AG10803 (cell line): ENCODE results near the gene CKM.

Experiments
- DNase-seq: peaks from one replicate; pipeline ENCODE4 v3.0.0; 2010; ENCODE audit warnings: low read depth
- H3K4me3 ChIP-seq: 2 replicates; pipeline ENCODE4 v1.5.1; 2011; ENCODE audit warnings: mild to moderate bottlenecking, low read length, control low read depth
- TF ChIP-seq, protein P1 (sequence below): conservative IDR thresholded peaks from 2 replicates; pipeline ENCODE4 v1.5.1; 2011; ENCODE audit warnings: mild to moderate bottlenecking, low read length, control low read depth, inconsistent platforms

Gene CKM

DNA sequence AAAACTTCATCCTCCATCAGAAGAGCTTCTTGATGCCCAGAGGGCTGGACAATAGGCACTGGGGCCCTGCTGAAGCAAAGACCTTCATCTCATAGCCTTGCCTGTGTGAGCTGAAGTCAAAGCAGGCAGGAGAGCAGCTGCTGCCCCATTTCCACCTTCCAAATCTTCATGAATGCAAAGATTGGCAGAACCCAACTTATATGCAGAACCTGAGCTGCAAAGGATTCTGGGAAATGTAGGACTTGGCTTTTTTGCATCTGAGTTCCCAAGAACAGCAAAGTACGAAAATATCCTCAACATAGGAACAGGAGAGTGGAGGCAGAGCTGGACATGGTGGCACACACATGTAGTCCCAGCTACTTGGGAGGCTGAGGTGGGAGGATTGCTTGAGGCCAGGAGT lies 30.8 kb downstream of the CKM start:
- no peak overlapping the region for H3K4me3 ChIP-seq
- TF ChIP-seq, protein P1, sequence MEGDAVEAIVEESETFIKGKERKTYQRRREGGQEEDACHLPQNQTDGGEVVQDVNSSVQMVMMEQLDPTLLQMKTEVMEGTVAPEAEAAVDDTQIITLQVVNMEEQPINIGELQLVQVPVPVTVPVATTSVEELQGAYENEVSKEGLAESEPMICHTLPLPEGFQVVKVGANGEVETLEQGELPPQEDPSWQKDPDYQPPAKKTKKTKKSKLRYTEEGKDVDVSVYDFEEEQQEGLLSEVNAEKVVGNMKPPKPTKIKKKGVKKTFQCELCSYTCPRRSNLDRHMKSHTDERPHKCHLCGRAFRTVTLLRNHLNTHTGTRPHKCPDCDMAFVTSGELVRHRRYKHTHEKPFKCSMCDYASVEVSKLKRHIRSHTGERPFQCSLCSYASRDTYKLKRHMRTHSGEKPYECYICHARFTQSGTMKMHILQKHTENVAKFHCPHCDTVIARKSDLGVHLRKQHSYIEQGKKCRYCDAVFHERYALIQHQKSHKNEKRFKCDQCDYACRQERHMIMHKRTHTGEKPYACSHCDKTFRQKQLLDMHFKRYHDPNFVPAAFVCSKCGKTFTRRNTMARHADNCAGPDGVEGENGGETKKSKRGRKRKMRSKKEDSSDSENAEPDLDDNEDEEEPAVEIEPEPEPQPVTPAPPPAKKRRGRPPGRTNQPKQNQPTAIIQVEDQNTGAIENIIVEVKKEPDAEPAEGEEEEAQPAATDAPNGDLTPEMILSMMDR: no peak
- DNase-seq: no peak

DNA sequence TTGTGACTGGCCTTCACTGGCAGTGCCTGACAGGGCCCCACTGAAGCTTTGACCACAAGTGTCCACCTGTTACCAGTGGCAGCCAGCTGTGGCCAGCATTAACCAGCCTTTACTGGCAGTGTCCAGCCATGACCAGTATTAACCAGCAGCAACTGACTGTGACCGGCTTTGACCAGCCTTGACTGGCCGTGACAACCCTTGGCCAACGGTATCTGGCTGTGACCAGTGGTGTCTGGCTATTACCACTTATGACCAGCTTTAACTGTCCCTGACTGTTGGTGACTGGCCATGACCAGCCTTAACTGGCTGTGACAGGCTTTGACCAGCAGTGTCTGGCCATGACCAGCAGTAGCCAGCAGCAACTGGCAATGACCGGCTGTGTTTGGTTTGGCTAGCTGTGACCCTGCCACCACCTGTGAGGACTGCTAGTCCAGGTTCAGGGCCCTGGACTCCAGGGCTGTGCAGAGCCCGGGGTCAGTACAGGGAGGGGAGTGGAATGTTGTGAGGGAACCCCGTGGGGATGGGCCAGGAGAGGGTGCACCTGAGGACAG lies 32.2 kb downstream of the CKM start:
- TF ChIP-seq, protein P1: no peak
- DNase-seq: no peak
- no peak overlapping the region for H3K4me3 ChIP-seq

DNA sequence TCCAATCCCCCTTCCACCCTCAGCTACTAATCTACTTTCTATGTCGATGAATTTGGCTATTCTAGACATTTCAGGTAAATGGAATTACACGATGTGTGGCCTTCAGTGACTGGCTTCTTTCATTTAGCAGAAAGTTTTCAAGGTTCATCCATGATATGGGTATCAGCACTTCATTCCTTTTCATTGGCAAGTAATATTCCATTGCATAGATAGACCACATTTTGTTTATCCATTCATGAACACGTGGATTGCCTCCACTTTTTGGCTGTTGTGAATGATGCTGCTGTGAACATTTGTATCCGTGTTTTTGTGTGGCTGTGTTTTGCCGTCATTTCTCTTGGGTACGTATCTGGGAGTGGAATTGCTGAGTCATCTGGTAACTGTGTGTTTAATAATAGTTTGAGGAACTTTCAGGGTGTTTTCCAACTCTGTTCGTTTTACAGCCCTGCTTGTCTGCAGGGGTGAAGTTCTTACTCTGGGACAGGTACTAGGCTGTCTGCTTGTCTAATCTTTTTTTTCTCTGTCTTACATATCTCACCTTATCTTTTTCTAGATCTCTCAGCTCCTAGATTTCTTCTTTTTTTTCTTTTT lies 39.1 kb downstream of the CKM start:
- no peak for DNase-seq
- H3K4me3 ChIP-seq: no peak overlapping the region
- TF ChIP-seq, protein P1: no peak

DNA sequence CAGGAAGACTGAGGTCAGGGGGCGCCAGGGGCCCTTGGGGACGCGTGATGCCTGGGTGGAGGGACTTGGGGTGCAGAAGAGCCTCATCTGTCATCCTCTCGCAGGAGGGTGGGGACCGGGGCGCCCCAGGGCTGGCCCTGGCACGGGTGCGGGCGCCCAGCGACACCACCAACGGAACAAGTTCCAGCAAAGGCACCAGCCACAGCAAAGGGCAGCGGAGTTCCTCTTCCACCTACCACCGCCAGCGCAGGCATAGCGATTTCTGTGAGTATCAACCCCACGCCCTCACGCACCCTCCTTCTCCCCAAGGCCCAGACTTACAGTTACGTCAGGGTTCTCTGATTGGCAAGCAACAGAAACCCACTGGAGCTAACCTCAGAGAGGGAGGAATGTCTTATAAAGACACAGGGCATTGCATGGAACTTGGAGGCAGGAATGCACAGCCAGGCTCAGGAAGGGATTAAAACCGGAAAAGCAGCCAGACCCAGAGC lies 42.2 kb downstream of the CKM start:
- no peak for DNase-seq
- H3K4me3 ChIP-seq: no peak overlapping the region
- TF ChIP-seq, protein P1: no peak

DNA sequence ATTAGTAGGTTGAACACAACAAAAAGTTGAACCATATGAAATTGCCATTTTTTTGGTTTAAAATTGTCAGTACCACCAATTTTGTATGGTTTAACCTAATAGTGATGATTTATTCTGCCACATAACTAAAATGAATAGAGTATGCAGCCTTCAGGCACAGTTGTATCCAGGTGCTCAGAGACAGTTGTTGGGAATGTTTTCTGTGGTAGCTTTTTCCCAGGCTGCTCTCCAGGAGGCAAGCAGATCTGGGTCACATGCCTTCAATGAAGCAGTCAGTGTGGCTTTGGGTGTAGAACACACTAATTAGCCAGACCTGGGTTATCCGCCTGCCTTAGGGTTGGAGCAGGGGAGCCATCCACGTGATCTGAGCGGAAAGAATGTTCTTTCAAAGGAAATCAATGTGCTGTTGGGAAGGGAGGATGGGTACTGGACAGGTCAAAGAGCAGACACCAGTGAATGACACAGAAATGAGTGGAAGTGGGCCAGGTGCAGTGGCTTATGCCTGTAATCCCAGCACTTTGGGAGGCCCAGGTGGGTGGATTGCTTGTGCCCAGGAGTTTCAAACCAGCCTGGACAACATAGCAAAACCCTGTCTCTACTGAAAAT lies 43.0 kb downstream of the CKM start:
- H3K4me3 ChIP-seq: no peak overlapping the region
- TF ChIP-seq, protein P1: no peak
- no peak for DNase-seq

DNA sequence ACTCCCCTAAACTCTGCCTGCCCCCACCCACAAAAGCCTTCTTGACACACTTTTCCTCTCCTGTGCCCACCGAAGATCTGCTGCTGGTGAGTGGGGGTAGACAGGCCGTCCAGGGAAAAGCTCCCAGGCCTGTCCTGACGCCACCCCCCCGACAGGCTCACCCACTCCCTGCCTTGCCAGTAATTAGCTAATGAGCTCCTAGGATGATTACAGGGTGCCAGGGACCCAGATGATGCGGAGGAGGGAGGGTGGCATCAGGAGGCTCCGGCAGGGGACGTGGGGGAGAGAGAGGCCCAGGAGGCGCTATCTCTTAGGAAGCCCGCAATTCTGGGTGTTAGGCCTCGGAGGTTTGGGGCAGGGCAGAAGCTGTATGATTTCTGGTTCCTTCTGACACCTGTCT lies 44.6 kb downstream of the CKM start:
- TF ChIP-seq, protein P1: no peak
- no peak overlapping the region for H3K4me3 ChIP-seq
- no peak for DNase-seq

DNA sequence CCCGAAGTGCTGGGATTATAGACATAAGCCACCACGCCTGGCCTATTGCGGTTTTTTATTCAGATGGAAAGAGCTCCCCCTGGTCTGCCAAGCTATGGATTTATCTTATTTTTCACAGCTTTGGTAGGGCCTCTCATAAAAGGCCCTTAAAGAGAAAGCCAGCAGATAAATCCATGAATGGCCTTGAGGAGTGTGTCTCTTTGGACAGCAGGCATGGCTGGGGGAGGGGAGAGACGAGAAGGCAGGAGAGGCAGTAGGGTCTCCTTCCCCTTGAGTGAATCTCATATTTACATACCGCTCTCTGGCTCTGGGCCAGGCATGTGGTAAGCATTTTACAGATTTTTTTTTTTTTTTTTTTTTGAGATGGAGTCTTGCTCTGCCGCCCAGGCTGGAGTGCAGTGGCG lies 46.4 kb downstream of the CKM start:
- TF ChIP-seq, protein P1: no peak
- H3K4me3 ChIP-seq: no peak overlapping the region

More for the DNA sequence above, 46.4 kb downstream of the CKM start:
- DNase-seq: no peak
